ENCODE results near the gene UBE2J2. TPM values are rescaled to one million over a fixed set of nuclear protein-coding genes. Genes with fewer than 3 reads are reported as not detected.

The UBE2J2 gene
- total and polyA plus RNA-seq, 2 of the 13 experiments (the other 11 are each of a cell fraction or from before 2014, with no cell fraction given) = 25.4 to 29.4 TPM

DNA sequence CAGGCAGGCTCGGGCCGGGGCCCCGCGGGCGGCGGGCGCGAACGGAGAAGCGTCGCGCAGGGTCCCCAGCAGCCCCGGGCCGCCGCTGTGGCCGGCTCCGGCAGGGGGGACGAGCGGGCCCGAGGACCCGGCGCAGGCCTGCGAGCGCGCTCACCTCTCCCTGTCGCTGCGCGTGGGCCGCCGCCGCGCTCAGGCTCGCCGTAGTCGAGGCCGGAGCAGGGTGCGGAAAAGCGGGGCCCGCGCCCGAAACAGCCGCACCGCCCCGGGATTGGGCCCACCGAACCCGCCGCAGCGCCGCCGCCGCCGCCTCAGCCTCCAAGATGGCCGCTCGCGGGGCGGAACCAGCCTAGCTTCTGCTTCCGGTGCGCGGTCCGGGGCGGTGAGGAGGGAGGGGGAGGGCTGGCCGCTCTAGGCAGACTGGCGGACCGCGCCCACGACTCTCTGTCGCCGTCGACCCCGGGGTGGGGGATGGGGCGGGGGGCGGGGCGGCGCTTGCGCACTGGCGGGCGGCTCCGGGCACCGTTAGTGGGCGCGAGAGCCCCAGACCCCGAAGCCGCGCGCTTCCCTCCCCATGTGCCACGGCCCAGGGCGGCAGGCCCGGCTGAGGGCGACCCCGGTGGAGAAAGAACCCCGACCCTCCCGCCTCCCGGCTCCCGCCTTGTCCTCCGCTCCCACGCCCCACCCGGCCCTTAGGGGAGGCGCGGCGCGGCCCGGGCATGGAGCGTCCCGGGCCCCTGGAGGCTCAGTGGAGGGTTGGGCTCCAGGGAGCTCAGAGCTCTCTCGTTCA is at the start of gene UBE2J2 (continued):
- TF ChIP-seq, protein P1, sequence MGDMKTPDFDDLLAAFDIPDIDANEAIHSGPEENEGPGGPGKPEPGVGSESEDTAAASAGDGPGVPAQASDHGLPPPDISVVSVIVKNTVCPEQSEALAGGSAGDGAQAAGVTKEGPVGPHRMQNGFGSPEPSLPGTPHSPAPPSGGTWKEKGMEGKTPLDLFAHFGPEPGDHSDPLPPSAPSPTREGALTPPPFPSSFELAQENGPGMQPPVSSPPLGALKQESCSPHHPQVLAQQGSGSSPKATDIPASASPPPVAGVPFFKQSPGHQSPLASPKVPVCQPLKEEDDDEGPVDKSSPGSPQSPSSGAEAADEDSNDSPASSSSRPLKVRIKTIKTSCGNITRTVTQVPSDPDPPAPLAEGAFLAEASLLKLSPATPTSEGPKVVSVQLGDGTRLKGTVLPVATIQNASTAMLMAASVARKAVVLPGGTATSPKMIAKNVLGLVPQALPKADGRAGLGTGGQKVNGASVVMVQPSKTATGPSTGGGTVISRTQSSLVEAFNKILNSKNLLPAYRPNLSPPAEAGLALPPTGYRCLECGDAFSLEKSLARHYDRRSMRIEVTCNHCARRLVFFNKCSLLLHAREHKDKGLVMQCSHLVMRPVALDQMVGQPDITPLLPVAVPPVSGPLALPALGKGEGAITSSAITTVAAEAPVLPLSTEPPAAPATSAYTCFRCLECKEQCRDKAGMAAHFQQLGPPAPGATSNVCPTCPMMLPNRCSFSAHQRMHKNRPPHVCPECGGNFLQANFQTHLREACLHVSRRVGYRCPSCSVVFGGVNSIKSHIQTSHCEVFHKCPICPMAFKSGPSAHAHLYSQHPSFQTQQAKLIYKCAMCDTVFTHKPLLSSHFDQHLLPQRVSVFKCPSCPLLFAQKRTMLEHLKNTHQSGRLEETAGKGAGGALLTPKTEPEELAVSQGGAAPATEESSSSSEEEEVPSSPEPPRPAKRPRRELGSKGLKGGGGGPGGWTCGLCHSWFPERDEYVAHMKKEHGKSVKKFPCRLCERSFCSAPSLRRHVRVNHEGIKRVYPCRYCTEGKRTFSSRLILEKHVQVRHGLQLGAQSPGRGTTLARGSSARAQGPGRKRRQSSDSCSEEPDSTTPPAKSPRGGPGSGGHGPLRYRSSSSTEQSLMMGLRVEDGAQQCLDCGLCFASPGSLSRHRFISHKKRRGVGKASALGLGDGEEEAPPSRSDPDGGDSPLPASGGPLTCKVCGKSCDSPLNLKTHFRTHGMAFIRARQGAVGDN (CRISPR knock-in tag; IDR thresholded peaks at IDR 0.05) = peak; percentile 85
- TF ChIP-seq RARA (CRISPR knock-in tag; IDR thresholded peaks at IDR 0.05) = no peak; the same call in none of the 2 replicates
- no peak for TF ChIP-seq ZMAT5 (CRISPR knock-in tag; IDR thresholded peaks at IDR 0.05; ENCODE audit: borderline replicate concordance, low read depth)
- no peak for TF ChIP-seq PAF1 (CRISPR knock-in tag; IDR thresholded peaks at IDR 0.05)
- TF ChIP-seq NCOA2 (CRISPR knock-in tag; IDR thresholded peaks at IDR 0.05) = no peak
- TF ChIP-seq ZFX (CRISPR knock-in tag; IDR thresholded peaks at IDR 0.05; ENCODE audit: low read depth) = peak; percentile 97
- TF ChIP-seq ZNF207 (IDR thresholded peaks at IDR 0.05; ENCODE audit: borderline replicate concordance) = no peak
- no peak for TF ChIP-seq MED8 (CRISPR knock-in tag; IDR thresholded peaks at IDR 0.05; ENCODE audit: insufficient replicate concordance)
- TF ChIP-seq TCF7 (IDR thresholded peaks at IDR 0.05; ENCODE audit: low read depth) = no peak
- TF ChIP-seq ZFYVE20 (CRISPR knock-in tag; IDR thresholded peaks at IDR 0.05; ENCODE audit: borderline replicate concordance, low read depth) = 0 out of 2 replicates have a peak, but pooled peaks have one; percentile 32
- TF ChIP-seq ZNF747 (CRISPR knock-in tag; IDR thresholded peaks at IDR 0.05; ENCODE audit: borderline replicate concordance) = 0 out of 2 replicates have a peak, but pooled peaks have one; percentile 41
- no peak for TF ChIP-seq HNRNPH1 (optimal IDR thresholded peaks at IDR 0.05; ENCODE audit: low read depth, low read length)
- TF ChIP-seq NFYC (CRISPR knock-in tag; IDR thresholded peaks at IDR 0.05) = no peak
- peak; percentile 80; the same call in 1 of the 2 replicates for TF ChIP-seq ZNF446 (CRISPR knock-in tag; IDR thresholded peaks at IDR 0.05)
- TF ChIP-seq ATM (IDR thresholded peaks at IDR 0.05; ENCODE audit: borderline replicate concordance) = no peak
- TF ChIP-seq ZNF883 (CRISPR knock-in tag; IDR thresholded peaks at IDR 0.05; ENCODE audit: not compliant biosample characterization) = no peak
- TF ChIP-seq EHMT2 (IDR thresholded peaks at IDR 0.05; ENCODE audit: borderline replicate concordance, low read depth, low read length) = no peak
- peak; percentile 54; the same call in 1 of the 2 replicates for TF ChIP-seq KDM5B (CRISPR knock-in tag; IDR thresholded peaks at IDR 0.05; ENCODE audit: borderline replicate concordance)
- TF ChIP-seq HOXA3 (CRISPR knock-in tag; IDR thresholded peaks at IDR 0.05) = peak; percentile 97
- TF ChIP-seq ZNF639 (CRISPR knock-in tag; conservative IDR thresholded peaks at IDR 0.05) = peak; percentile 96
- no peak for TF ChIP-seq MYNN (CRISPR knock-in tag; IDR thresholded peaks at IDR 0.05; ENCODE audit: low read depth)
- peak; percentile 72; the same call in 1 of the 2 replicates for TF ChIP-seq ARNTL (CRISPR knock-in tag; IDR thresholded peaks at IDR 0.05)
- TF ChIP-seq ZNF772 (CRISPR knock-in tag; IDR thresholded peaks at IDR 0.05) = no peak
- TF ChIP-seq ZNF430 (CRISPR knock-in tag; IDR thresholded peaks at IDR 0.05) = no peak

Measured in HepG2 (cell line).